GM18951 (cell line): ENCODE data around the gene MTTP.

Source experiments
- POLR2A ChIP-seq: IDR thresholded peaks from 4 replicates; pipeline ENCODE4 v1.6.1; 2011; ENCODE audit warnings: mild to moderate bottlenecking; ENCODE audit not compliant: insufficient read length, insufficient read depth; ENCODE audit errors: extremely low read depth
- in situ Hi-C: fragments of 300-500 bp; cut with MboI; formaldehyde crosslinking; loops from one replicate; pipeline ENCODE4 v1.12.0; 2022; ENCODE audit warnings: low sequenced_read_pairs, mixed read lengths, inconsistent platforms; ENCODE audit not compliant: unreplicated experiment

MTTP gene

DNA sequence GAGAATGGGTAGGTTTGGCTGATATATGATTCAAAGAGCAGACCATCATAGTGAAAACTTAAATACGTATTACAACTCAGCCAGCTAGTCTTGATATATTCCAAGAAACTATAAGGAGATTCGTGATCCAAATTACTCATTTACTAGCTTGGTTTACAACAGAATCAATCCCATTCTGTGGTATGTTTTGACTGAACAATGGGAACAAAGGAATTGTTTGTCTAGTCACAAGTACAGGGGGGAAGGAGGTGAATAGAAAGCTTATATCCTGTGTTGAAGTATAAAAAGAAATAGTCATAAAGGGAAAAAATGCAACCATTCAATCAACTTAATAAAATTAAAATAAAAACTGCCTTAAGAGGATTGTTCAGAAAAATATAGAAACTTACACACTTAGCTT lies 66.1 kb downstream of the MTTP start:
- no peak for TF ChIP-seq POLR2A
- in situ Hi-C loops: no loop called here

DNA sequence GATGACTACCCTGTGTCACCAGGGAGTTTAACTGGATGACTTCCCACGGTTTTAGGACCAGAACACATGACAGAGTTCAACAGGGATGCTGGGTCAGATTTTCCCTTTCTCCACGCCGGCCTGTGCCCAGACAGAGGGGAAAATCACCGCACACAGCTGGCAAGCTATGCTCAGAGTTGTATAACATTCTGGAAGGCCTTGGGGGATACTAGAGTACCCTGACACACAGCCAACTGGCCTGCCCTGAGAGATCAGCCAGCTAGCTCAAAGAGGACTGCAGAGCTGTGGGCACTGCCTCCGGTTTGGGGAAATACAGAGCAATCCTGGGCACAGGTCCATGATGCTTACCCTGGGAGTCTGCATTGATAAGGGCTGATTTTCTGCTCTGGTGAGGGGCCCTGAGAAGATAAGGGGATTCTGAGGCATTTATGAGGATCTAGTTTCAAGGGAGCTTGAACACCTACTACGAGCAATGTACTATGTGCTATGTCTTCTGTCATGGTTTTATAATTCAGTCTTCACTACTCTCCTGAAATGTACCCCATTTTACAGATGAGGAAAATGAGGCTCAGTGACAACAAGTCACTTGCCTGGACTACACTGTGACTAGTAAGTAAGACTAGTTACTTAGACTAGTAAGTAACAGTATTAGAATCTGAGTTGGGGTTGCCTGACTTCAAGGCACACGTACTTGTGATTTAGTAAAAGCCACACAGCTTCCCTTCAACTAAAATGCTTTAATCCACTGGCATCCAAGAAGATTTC lies 68.3 kb downstream of the MTTP start:
- no peak for TF ChIP-seq POLR2A
- in situ Hi-C loops: no loop called here

DNA sequence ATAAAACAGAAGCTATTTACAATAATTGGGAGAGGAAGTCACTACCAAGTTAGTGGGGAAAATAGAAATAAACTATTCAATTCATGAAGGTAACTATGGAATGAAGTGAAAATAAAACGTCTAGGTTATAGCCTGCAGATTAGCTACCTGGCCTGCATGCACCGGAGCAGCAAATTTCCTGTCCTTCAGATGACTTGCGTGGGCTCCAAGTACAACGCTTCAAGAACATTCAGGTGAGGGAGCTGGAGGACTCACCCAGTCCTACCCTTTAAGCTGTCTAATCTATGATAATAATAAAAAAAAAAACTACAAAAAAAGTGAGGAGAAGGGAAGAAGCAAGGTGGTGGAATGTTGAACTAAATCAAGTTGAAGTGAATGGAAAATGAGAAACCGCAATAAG lies 69.8 kb downstream of the MTTP start:
- TF ChIP-seq POLR2A: no peak
- in situ Hi-C loops: no loop called here

DNA sequence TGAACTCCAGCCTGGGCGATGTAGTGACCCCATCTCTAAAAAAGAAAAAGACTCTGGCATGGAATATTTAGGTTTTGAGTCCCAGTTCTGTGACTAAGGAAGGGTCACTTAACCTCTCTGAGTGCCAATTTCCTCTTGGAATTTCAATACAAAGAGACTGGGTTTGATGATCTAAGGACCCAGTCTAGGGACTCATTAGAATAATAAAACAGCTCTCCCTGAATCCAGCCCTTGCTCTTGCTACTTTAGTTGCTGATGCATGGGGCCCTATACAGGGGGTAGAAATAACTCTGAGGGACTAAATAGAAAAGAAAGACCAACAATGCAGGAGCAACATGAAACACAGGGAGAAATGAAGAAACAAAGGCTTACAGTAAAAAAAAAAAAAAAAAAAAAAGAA lies 70.4 kb downstream of the MTTP start:
- TF ChIP-seq POLR2A: no peak

DNA sequence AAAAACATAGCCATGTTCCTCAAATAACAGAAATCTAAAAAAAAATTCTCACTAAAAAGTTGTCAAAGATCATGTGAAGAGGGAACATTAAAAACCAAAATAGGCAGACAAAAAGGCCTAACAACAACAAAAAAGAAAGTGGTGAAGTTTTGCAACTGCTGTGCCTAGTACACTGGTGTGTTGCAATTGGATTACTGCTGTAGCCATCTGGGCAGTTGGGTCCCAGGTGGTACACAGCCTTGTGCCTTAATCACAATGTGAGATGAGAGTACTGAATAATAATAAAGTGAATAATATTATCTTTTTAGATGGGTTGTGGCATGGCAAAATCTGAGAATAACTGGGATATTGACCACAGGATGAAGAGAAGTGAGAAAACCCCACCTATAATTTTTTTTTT lies 71.0 kb downstream of the MTTP start:
- in situ Hi-C loops: no loop called here
- no peak for TF ChIP-seq POLR2A

More for the DNA sequence above, 70.4 kb downstream of the MTTP start:
- in situ Hi-C loops: no loop called here

DNA sequence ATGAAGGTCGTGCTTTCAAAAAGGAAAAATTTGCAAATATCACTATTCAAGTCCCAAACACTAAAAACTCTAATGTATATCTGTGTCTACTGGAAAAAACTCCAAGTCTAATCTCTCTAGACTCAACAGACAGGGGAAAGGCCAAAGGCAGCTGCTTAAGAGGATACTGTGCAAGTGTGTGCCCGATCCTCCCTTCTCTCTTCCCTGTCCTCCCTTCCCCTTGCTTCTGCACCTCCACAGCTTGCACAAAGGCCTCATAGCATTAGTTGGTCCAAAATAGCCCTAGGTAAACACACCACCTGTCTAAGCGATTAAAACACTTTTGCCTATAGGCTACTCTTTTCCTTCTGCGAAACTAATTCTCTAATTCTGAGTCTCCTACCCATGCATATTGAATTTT lies 72.4 kb downstream of the MTTP start:
- no peak for TF ChIP-seq POLR2A
- in situ Hi-C loops: no loop called here

DNA sequence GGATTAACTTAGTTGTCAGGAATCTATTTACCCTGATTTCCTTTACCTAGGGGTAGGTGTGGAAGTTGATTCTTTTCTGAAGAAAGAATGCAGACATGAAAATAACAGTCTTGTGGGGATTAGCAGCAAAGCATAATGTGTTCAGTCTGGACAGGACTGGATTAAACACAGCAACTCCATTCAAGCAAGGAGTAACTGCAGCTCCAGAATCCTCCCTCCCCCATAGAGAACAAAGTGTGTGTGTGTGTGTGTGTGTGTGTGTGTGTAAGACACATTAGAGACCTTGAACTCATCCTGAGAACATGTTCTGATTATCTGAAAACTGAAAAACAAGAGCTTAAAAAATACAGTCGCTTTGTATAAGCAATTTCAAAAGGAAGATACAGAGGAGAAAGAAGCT lies 73.7 kb downstream of the MTTP start:
- in situ Hi-C loops: no loop called here
- no peak for TF ChIP-seq POLR2A

DNA sequence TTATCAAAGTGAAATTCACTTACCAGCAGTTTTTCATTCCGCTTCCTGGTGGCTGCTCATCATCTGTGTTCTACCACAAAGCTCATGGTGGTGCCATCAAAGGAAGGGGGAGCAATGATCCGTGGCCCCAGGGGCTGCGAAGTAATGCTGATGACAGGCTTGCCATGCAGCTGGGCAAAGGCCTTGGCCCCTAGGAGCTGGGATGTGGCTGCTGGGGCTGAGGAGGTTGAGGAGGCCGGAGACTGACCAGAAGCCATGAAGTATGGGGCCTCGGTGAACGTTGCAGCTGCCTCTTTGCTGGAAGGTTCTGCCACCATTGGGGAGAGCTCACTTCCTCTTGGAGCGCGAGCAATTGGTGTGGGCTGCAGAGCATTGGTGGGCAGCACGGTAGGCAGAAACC lies 74.6 kb downstream of the MTTP start:
- TF ChIP-seq POLR2A: no peak
- in situ Hi-C loops: no loop called here

DNA sequence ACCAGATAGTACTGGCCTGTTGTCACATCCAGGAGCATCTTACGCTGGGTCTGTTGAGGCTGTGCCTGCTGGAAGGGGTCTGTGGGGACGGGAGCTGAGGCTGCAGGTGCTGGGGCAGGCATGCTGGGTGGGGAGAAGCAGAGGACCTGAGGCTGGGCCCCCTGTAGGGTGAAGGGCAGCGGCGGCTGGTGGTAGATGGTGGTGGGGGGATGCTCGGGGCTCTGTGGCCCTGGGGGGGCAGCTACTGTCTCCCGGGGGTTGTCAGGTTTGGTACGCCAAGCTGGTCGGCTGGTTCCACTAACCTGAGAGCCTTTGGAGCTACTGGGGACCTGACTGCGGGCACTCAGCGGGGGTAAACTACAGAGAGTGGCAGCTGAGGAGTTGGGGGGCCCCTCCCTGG lies 75.2 kb downstream of the MTTP start:
- TF ChIP-seq POLR2A: no peak
- in situ Hi-C loops: no loop called here

DNA sequence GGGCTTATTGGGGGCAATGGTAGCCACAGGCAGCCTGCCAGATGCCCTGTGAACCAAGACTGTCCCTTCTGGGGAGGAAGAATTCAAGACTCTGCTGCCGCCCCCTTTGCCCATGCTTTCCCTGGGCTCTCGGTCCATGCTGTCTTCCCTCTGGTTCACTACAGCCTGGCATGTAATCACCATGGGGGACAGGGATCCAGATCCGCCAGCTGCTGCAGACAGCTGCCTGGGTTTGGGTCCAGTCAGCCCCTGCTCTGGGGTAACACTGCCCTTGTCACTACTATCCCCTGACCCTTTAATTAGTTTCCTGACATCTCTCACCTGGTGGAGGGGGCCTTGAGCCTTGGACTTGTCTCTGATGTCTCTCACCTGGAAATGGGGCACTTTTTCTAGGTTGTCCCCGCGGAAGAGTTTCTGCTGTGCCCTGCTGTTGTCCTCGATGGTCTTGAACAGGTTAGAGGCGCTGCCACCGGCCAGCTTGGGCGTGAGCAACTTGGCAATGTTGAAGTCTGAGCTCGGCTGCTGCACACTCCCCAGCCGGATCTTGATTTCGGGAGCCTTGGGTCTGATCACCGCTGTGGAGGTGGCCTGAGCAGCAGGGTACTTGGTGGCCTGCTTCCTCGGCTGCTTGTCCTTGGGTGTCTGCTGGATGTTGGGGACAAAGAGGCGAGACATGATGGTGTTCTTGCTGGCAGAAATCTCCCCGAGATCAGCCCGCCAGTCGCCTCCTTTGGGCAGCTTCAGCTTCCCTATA lies 76.6 kb downstream of the MTTP start:
- in situ Hi-C loops: no loop called here
- no peak for TF ChIP-seq POLR2A

DNA sequence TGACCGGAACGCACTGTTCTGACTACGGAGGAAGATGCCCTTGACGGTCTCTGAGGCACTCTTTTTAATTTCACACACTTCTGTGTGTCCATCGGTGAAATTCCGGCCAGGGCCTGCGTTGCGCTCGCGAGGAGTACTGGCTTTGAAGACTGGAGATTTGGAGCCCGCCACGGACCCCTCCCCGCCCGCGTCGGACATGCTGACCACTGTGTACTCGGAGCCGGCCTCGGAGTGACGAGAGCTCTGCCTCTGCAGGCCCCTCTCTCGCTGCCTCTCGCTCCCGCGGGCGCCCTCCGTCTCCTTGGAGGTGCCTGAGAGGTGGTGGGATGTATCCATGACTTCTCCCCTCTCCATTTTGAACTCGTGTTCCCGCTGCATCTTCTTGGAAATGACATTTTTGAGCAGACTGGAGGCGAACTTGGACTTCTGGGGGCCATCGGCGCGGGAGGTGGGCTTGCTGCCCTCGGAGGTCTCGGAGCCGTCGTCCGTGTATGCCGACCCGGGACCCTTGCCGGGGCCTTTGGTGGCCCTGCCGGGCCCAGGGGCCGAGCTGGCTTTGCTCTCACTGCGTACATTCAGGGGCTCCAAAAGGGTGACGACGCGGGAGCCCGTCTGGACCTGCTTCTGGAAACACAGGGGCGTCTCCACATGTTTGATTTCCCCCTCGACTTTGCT lies 77.3 kb downstream of the MTTP start:
- in situ Hi-C loops: no loop called here

DNA sequence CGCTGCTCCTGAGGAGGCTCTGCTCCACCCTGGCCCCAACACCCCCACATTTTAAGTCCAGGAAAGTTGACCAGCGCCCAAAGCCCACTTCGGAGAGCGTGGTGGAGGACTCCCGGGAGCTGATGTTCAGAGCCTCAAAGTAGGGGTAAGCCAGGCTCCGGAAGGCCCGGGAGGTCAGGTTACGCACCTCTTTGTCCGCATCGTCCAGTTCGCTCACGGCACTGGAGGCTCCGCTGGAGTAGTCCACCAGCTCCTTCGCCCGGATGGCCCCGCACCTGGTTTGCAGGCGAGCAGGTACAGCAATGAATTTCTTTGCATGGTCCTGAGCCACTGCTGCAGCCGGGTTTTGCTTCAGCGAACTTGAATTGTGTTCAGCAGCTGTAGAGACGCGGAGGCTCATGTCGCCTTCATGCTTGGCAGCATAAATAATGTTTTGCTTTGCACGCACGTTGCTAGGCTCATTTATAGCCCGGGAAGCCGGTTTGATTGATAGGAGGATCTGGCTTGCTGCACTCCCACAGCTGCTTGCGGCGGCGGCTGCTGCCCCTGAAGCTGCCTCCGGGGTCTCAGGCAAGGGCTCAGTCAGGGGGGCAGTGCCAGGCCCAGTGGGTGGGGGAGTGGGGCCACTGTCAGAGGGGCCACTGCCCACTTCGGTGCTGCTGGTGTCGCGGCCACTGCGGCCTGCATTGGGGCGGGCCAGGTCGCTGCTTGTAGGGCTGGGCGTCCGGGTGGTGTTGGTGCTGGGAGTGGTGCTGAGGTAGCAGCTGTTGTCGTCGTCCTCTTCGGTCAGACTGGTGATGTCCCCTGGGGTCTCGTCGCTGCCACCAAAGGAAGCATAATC lies 78.2 kb downstream of the MTTP start:
- TF ChIP-seq POLR2A: no peak
- in situ Hi-C loops: no loop called here

More for the DNA sequence above, 77.3 kb downstream of the MTTP start:
- no peak for TF ChIP-seq POLR2A

DNA sequence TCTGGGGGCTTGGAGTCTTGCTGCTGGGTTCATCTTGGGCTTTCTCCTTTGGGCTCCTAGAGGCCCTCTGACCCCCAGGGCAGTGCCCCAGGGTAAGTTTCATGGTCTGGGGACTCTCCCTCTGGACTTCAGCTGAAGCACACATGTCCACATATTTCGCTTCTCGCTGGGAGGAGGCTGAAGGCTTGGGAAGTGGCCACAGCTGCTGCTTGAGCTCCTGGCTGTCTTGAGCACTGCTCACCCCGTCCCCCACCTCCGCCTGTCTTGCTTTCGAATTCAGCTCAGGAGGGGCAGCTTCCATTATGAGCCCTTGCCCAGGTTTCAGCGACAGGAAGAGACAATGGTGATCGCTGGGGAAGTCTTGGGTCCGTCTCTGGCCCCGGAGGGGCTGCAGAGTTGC lies 79.3 kb downstream of the MTTP start:
- TF ChIP-seq POLR2A: no peak
- in situ Hi-C loops: no loop called here
